Measurements from ENCODE around the gene FAM156A. TPM values are rescaled to one million over a fixed set of nuclear protein-coding genes. Genes with fewer than 3 reads are reported as not detected.
"Not testable (repeated sequence)": the region's sequence is repeated elsewhere in the genome, so short reads cannot be mapped to it uniquely, and the experiment has no call there.

FAM156A gene
- total RNA-seq, 1 experiment from 2014 or later = 34.2 TPM

DNA sequence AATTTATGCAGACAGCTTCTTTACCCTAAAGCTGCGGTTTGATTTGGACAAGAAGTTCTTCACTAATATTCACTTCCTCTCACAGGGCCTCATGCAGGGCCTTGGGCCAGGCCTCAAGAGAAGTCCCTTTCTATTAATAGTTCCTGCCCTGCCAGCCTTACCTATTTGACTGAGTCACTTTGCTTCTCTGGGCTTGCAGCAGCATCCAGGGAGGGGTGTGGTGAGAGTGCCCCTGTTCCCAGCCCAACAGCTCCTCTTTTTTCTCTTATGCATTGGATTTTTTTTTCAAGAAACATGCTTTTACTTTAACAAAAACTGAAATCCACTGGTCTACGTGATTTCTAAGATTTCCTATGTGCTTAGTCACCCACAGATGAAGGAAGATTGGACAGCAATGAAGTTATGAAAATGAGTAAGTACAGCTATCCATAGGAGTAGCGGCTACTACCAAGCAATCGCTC lies 34.5 kb downstream of the FAM156A start:
- H3K79me2 ChIP-seq (ENCODE audit: low read depth) = no peaks in the 10 kb centered on the region
- peak; percentile 37 to 39 for DNase-seq
- no peaks in the 10 kb centered on the region for H3K27me3 ChIP-seq (ENCODE audit: insufficient read depth, low read depth)
- H3K4me1 ChIP-seq (replicated peaks; ENCODE audit: insufficient read depth) = peaks cover 4% of the 10 kb centered on the region; the same call in 1 of the 2 replicates
- ChIA-PET CTCF (interaction anchor here (0.7 kb wide), 1 partner anchor 66 kb away, joined by 4 read pairs; no protein-coding TSS in a partner anchor), POLR2A (ENCODE audit: unreplicated experiment) (interaction anchor here (0.6 kb wide), 1 partner anchor 96 kb away, joined by 3 read pairs; no protein-coding TSS in a partner anchor)
- no peaks in the 10 kb centered on the region for H3F3A ChIP-seq (ENCODE audit: insufficient read depth, low read depth)
- BruUV-seq (replicated peaks) = no TSS peak
- no peak overlapping the region for H3K4me3 ChIP-seq
- TF ChIP-seq, protein P1, sequence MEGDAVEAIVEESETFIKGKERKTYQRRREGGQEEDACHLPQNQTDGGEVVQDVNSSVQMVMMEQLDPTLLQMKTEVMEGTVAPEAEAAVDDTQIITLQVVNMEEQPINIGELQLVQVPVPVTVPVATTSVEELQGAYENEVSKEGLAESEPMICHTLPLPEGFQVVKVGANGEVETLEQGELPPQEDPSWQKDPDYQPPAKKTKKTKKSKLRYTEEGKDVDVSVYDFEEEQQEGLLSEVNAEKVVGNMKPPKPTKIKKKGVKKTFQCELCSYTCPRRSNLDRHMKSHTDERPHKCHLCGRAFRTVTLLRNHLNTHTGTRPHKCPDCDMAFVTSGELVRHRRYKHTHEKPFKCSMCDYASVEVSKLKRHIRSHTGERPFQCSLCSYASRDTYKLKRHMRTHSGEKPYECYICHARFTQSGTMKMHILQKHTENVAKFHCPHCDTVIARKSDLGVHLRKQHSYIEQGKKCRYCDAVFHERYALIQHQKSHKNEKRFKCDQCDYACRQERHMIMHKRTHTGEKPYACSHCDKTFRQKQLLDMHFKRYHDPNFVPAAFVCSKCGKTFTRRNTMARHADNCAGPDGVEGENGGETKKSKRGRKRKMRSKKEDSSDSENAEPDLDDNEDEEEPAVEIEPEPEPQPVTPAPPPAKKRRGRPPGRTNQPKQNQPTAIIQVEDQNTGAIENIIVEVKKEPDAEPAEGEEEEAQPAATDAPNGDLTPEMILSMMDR (conservative IDR thresholded peaks at IDR 0.05) = no peak
- TF ChIP-seq EZH2 (IDR thresholded peaks at IDR 0.05; ENCODE audit: low read depth) = no peak
- H2AFZ ChIP-seq = no peak overlapping the region
- no peaks in the 10 kb centered on the region for H3K9me2 ChIP-seq (ENCODE audit: insufficient read depth)
- H3K27ac ChIP-seq = no peak overlapping the region
- no peaks in the 10 kb centered on the region for H3K36me3 ChIP-seq (ENCODE audit: low read depth)
- no peak overlapping the region for H3K4me2 ChIP-seq
- no peaks in the 10 kb centered on the region for H3K9me3 ChIP-seq (ENCODE audit: insufficient read depth, low read depth)
- no peaks in the 10 kb centered on the region for H4K20me1 ChIP-seq (ENCODE audit: insufficient read depth)
- intact Hi-C loops (cut with micrococcal nuclease; ENCODE audit: unreplicated experiment) = no loop called here

- BruUV-seq (replicated peaks); H3K79me2 ChIP-seq (ENCODE audit: low read depth); H3K9me3 ChIP-seq (ENCODE audit: insufficient read depth, low read depth); H3K36me3 ChIP-seq (ENCODE audit: low read depth); H3K9me2 ChIP-seq (ENCODE audit: insufficient read depth); DNase-seq; H3K4me2 ChIP-seq; H4K20me1 ChIP-seq (ENCODE audit: insufficient read depth); H3K27ac ChIP-seq; H3K4me3 ChIP-seq; H3K4me1 ChIP-seq (replicated peaks; ENCODE audit: insufficient read depth); CTCF ChIA-PET; H3K27me3 ChIP-seq (ENCODE audit: insufficient read depth, low read depth); POLR2A ChIA-PET (ENCODE audit: unreplicated experiment); intact Hi-C loops (cut with micrococcal nuclease; ENCODE audit: unreplicated experiment); H2AFZ ChIP-seq; H3F3A ChIP-seq (ENCODE audit: insufficient read depth, low read depth): not testable (repeated sequence)
Observed at GRCh38 chrX:52914704-52915103, 43.6 kb downstream of the FAM156A start.

DNA sequence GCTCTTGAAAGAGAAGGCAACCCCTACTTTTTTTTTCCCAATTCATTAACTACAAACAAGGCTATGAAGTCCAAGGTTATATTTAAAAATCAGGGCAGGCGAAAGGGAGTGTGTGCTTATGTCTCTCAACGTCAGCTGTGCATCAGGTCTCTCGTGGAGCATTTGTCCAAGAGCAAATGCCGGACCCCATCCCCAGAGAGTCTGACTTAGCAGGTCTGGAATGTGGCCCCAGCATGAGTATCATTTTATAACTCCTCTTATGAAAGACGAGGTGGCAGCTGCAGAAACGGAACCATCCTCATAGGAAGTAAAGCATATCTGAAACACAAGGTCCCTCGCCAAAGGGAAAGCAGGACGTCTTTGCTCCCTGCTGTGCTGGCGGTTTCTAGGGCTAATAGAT lies 44.6 kb downstream of the FAM156A start:
- H4K20me1 ChIP-seq (ENCODE audit: insufficient read depth); H3K9me3 ChIP-seq (ENCODE audit: insufficient read depth, low read depth); POLR2A ChIA-PET (ENCODE audit: unreplicated experiment); H3K4me2 ChIP-seq; H3K36me3 ChIP-seq (ENCODE audit: low read depth); H3F3A ChIP-seq (ENCODE audit: insufficient read depth, low read depth); H3K79me2 ChIP-seq (ENCODE audit: low read depth); H3K4me3 ChIP-seq; intact Hi-C loops (cut with micrococcal nuclease; ENCODE audit: unreplicated experiment); H3K9me2 ChIP-seq (ENCODE audit: insufficient read depth); H3K27me3 ChIP-seq (ENCODE audit: insufficient read depth, low read depth); H2AFZ ChIP-seq; H3K27ac ChIP-seq; BruUV-seq (replicated peaks); DNase-seq; H3K4me1 ChIP-seq (replicated peaks; ENCODE audit: insufficient read depth); CTCF ChIA-PET: not testable (repeated sequence)

GRCh38 chrX:52909313-52909969 lies 48.9 kb downstream of the FAM156A start:
- BruUV-seq (replicated peaks); H3K27ac ChIP-seq; H3K36me3 ChIP-seq (ENCODE audit: low read depth); H3K9me3 ChIP-seq (ENCODE audit: insufficient read depth, low read depth); H3K4me1 ChIP-seq (replicated peaks; ENCODE audit: insufficient read depth); intact Hi-C loops (cut with micrococcal nuclease; ENCODE audit: unreplicated experiment); H3K4me3 ChIP-seq; DNase-seq; H3K4me2 ChIP-seq; H3K79me2 ChIP-seq (ENCODE audit: low read depth); H2AFZ ChIP-seq; H4K20me1 ChIP-seq (ENCODE audit: insufficient read depth); POLR2A ChIA-PET (ENCODE audit: unreplicated experiment); CTCF ChIA-PET; H3F3A ChIP-seq (ENCODE audit: insufficient read depth, low read depth); H3K9me2 ChIP-seq (ENCODE audit: insufficient read depth); H3K27me3 ChIP-seq (ENCODE audit: insufficient read depth, low read depth): not testable (repeated sequence)

GRCh38 chrX:52907900-52908299 lies 50.4 kb downstream of the FAM156A start:
- H3K4me1 ChIP-seq (replicated peaks; ENCODE audit: insufficient read depth); H4K20me1 ChIP-seq (ENCODE audit: insufficient read depth); H3K4me2 ChIP-seq; H3K27ac ChIP-seq; H2AFZ ChIP-seq; POLR2A ChIA-PET (ENCODE audit: unreplicated experiment); H3K9me3 ChIP-seq (ENCODE audit: insufficient read depth, low read depth); H3K36me3 ChIP-seq (ENCODE audit: low read depth); DNase-seq; CTCF ChIA-PET; H3K9me2 ChIP-seq (ENCODE audit: insufficient read depth); intact Hi-C loops (cut with micrococcal nuclease; ENCODE audit: unreplicated experiment); BruUV-seq (replicated peaks); H3K79me2 ChIP-seq (ENCODE audit: low read depth); H3K4me3 ChIP-seq; H3F3A ChIP-seq (ENCODE audit: insufficient read depth, low read depth); H3K27me3 ChIP-seq (ENCODE audit: insufficient read depth, low read depth): not testable (repeated sequence)

DNA sequence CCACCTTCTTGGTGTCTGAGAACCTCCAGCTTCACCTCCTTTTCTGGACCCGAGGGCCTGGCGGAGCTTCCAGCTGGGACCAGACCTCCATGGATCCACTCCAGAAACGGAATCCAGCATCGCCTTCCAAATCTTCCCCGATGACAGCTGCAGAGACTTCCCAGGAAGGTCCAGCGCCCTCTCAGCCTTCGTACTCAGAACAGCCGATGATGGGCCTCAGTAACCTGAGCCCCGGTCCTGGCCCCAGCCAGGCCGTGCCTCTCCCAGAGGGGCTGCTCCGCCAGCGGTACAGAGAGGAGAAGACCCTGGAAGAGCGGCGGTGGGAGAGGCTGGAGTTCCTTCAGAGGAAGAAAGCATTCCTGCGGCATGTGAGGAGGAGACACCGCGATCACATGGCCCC lies 51.2 kb downstream of the FAM156A start:
- H2AFZ ChIP-seq; H3K4me3 ChIP-seq; H3K36me3 ChIP-seq (ENCODE audit: low read depth); DNase-seq; H3K79me2 ChIP-seq (ENCODE audit: low read depth); H3K27me3 ChIP-seq (ENCODE audit: insufficient read depth, low read depth); H3K27ac ChIP-seq; H4K20me1 ChIP-seq (ENCODE audit: insufficient read depth); H3K4me2 ChIP-seq; H3F3A ChIP-seq (ENCODE audit: insufficient read depth, low read depth); H3K4me1 ChIP-seq (replicated peaks; ENCODE audit: insufficient read depth); intact Hi-C loops (cut with micrococcal nuclease; ENCODE audit: unreplicated experiment); POLR2A ChIA-PET (ENCODE audit: unreplicated experiment); BruUV-seq (replicated peaks); H3K9me3 ChIP-seq (ENCODE audit: insufficient read depth, low read depth); H3K9me2 ChIP-seq (ENCODE audit: insufficient read depth); CTCF ChIA-PET: not testable (repeated sequence)

DNA sequence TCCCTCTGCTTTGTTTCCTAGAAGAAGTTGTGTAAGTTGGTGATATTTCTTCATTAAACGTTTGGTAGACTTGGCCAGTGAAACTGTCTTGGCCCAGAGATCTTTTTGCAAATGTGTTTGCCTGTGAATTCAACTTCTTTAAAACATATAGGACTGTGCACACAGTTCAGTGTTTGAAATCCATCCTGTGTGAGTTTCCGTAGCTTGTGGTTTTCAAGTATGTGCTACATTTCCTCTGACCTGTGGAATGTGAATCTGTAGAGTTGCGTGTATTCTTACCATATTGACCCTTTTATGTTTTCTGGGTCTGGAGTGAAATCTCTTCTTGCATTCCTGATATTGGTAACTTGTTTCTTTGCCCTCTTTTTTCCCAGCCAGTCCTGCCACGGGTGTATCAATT lies 52.2 kb downstream of the FAM156A start:
- intact Hi-C loops (cut with micrococcal nuclease; ENCODE audit: unreplicated experiment) = not testable (repeated sequence)

More for the DNA sequence above, 52.2 kb downstream of the FAM156A start:
- H3K9me2 ChIP-seq (ENCODE audit: insufficient read depth); H3K79me2 ChIP-seq (ENCODE audit: low read depth); H4K20me1 ChIP-seq (ENCODE audit: insufficient read depth); H3K4me2 ChIP-seq; CTCF ChIA-PET; H3K27me3 ChIP-seq (ENCODE audit: insufficient read depth, low read depth); H3K4me1 ChIP-seq (replicated peaks; ENCODE audit: insufficient read depth); DNase-seq; H3K36me3 ChIP-seq (ENCODE audit: low read depth); H3K27ac ChIP-seq; H3K9me3 ChIP-seq (ENCODE audit: insufficient read depth, low read depth); H3K4me3 ChIP-seq; POLR2A ChIA-PET (ENCODE audit: unreplicated experiment); BruUV-seq (replicated peaks); H3F3A ChIP-seq (ENCODE audit: insufficient read depth, low read depth); H2AFZ ChIP-seq: not testable (repeated sequence)
